Hepatocyte (in vitro differentiated cells): ENCODE results near the gene SRC. TPM values are rescaled to one million over a fixed set of nuclear protein-coding genes. Genes with fewer than 3 reads are reported as not detected.

Experiments
- DNase-seq: peaks from one replicate; pipeline ENCODE4 v3.0.0-alpha.2; 2016; ENCODE audit warnings: low spot score
- H2AFZ ChIP-seq: fragments of 200-600 bp; sonication (generic); 2 replicates; pipeline ENCODE4 v1.6.0; 2016; ENCODE audit warnings: antibody characterized with exemption, mild to moderate bottlenecking
- H3K27ac ChIP-seq: fragments of 200-600 bp; sonication (generic); 2 replicates; pipeline ENCODE4 v1.5.1; 2016; ENCODE audit warnings: mild to moderate bottlenecking
- H3K27me3 ChIP-seq: fragments of 200-600 bp; sonication (generic); 2 replicates; pipeline ENCODE4 v1.6.1; 2016
- H3K36me3 ChIP-seq: fragments of 200-600 bp; sonication (generic); replicated peaks from 2 replicates; pipeline ENCODE4 v1.5.1; 2016; ENCODE audit warnings: low read depth; ENCODE audit not compliant: insufficient read depth
- H3K4me1 ChIP-seq: fragments of 200-600 bp; sonication (generic); 2 replicates; pipeline ENCODE4 v1.5.1; 2016; ENCODE audit warnings: mild to moderate bottlenecking, moderate library complexity; ENCODE audit not compliant: insufficient read depth
- H3K4me2 ChIP-seq: fragments of 200-600 bp; sonication (generic); 2 replicates; pipeline ENCODE4 v1.6.0; 2016
- H3K4me3 ChIP-seq: fragments of 200-600 bp; sonication (generic); 2 replicates; pipeline ENCODE4 v1.5.1; 2016; ENCODE audit warnings: mild to moderate bottlenecking
- H3K79me2 ChIP-seq: fragments of 200-600 bp; sonication (generic); 2 replicates; pipeline ENCODE4 v1.6.0; 2017; ENCODE audit warnings: mild to moderate bottlenecking
- H3K9me2 ChIP-seq: fragments of 200-600 bp; sonication (generic); replicated peaks from 2 replicates; pipeline ENCODE4 v1.6.0; 2017; ENCODE audit warnings: mild to moderate bottlenecking; ENCODE audit not compliant: insufficient read depth
- H3K9me3 ChIP-seq: fragments of 200-600 bp; sonication (generic); 2 replicates; pipeline ENCODE4 v1.5.1; 2016; ENCODE audit warnings: low read depth, mild to moderate bottlenecking
- H4K20me1 ChIP-seq: fragments of 200-600 bp; sonication (generic); 2 replicates; pipeline ENCODE4 v1.6.0; 2016; ENCODE audit warnings: mild to moderate bottlenecking; ENCODE audit not compliant: insufficient read depth, poor library complexity, severe bottlenecking
- EZH2 ChIP-seq: fragments of 200-600 bp; sonication (generic); IDR thresholded peaks from 2 replicates; pipeline ENCODE4 v1.6.1; 2016; ENCODE audit warnings: antibody characterized with exemption, mild to moderate bottlenecking, borderline replicate concordance
- EZH2phosphoT487 ChIP-seq: fragments of 200-600 bp; sonication (generic); IDR thresholded peaks from one replicate; pipeline ENCODE4 v1.6.1; 2018; ENCODE audit warnings: antibody characterized with exemption, mild to moderate bottlenecking, low read depth, moderate library complexity; ENCODE audit not compliant: unreplicated experiment, severe bottlenecking
- WGBS: methylation state at CpG from one replicate; pipeline ENCODE4 v1.1.6; 2016; ENCODE audit warnings: low lambda C conversion rate; ENCODE audit errors: missing lambda C conversion rate; 5-methylcytosine and 5-hydroxymethylcytosine counted together
- polyA plus RNA-seq: library from polyadenylated mRNA; unstranded; fragments of >200 nt; fragmentation: Nextera tagmentation; extraction: Ambion mirVana; gene quantifications from 2 replicates; pipeline ENCODE4 v1.2.1, GENCODE V29; 2016
- total RNA-seq: library from RNA; depleted of rRNA; stranded (reverse); fragments of >200 nt; gene quantifications from 2 replicates; pipeline ENCODE4 v1.2.3, GENCODE V29; 2014
- TF ChIP-seq, protein P1 (sequence below): fragments of 200-600 bp; sonication (generic); IDR thresholded peaks from 2 replicates; pipeline ENCODE4 v1.5.1; 2016; ENCODE audit warnings: antibody characterized with exemption, mild to moderate bottlenecking; ENCODE audit not compliant: poor library complexity

The SRC gene
- total and polyA plus RNA-seq, 2 experiments from 2014 or later = 55.1 to 69.8 TPM

DNA sequence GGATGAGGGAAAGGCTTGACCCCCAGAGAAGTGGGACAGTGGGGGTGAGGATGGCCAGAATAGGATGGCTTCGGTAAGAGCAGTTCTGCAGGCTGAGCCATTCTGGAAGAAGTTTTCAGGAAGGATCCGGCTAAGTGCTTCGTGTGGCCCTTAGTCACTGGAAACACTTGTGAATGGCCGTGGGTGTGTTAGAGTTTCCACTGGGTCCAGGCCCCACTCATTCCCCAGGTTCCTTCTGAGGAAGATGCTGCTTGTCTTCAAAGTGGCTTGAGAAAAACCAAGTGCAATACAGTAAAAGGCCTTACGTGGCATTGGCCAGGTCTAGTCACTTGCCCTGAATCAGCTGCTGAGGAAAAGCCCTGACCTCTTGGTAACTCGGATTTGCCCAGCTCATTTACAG, 28.6 kb upstream of the SRC start:
- Histone ChIP-seq H3K4me3 (no peak overlapping the region), H2AFZ (no peak overlapping the region), H3K9me2 (no peaks in the 10 kb centered on the region), H4K20me1 (no peaks in the 10 kb centered on the region), H3K27me3 (no peaks in the 10 kb centered on the region), H3K36me3 (no peaks in the 10 kb centered on the region), H3K79me2 (peaks cover 15% of the 10 kb centered on the region), H3K27ac (peak overlapping the region; percentile 39), H3K9me3 (no peaks in the 10 kb centered on the region), H3K4me1 (peaks cover 37% of the 10 kb centered on the region), H3K4me2 (no peak overlapping the region)
- TF ChIP-seq EZH2phosphoT487 = no peak
- TF ChIP-seq EZH2 = no peak
- TF ChIP-seq, protein P1, sequence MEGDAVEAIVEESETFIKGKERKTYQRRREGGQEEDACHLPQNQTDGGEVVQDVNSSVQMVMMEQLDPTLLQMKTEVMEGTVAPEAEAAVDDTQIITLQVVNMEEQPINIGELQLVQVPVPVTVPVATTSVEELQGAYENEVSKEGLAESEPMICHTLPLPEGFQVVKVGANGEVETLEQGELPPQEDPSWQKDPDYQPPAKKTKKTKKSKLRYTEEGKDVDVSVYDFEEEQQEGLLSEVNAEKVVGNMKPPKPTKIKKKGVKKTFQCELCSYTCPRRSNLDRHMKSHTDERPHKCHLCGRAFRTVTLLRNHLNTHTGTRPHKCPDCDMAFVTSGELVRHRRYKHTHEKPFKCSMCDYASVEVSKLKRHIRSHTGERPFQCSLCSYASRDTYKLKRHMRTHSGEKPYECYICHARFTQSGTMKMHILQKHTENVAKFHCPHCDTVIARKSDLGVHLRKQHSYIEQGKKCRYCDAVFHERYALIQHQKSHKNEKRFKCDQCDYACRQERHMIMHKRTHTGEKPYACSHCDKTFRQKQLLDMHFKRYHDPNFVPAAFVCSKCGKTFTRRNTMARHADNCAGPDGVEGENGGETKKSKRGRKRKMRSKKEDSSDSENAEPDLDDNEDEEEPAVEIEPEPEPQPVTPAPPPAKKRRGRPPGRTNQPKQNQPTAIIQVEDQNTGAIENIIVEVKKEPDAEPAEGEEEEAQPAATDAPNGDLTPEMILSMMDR = no peak
- DNase-seq = no peak
- 85% methylated on average over 6 of the region's 6 CpGs for WGBS

DNA sequence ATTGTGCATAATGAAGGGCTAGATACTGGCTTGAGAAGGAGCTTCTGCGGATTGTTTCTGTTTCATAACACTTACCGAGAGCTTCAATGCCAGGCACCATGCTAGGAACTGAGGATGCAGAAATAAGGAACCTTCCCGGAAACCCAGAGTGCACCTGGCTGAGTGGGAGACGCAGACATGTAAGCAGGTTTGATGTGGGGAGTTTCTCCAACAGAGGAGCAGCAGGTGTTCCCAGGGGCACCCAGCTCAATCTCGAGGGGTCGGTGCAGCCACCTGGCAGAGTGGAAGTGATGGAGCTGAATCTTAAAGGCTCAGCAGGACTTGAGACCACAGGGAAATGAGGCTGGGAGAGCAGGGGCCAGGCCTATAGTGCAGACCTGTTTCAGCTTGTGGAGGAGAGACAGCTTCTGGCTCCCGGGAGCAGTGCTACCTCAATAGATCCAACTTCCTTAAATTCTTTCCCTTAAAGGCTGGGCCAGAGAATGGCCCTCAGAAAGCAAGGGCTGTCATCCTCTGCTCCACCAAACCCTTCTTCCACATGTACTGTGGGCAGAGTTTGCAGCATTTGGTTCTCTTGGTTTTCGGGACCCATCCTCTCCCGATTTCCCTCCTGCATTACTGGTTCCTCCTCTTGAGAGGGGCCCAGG, 27.8 kb upstream of the SRC start:
- Histone ChIP-seq H3K27me3 (no peaks in the 10 kb centered on the region), H4K20me1 (no peaks in the 10 kb centered on the region), H3K4me2 (no peak overlapping the region), H3K9me3 (no peaks in the 10 kb centered on the region), H3K4me3 (no peak overlapping the region), H3K36me3 (no peaks in the 10 kb centered on the region), H2AFZ (no peak overlapping the region), H3K27ac (peak overlapping the region; percentile 63), H3K4me1 (peaks cover 30% of the 10 kb centered on the region), H3K79me2 (peaks cover 9% of the 10 kb centered on the region), H3K9me2 (no peaks in the 10 kb centered on the region)
- TF ChIP-seq, protein P1 = no peak
- TF ChIP-seq EZH2phosphoT487 (no peak), EZH2 (no peak)
- WGBS = 80% methylated on average over 9 of the region's 9 CpGs
- no peak for DNase-seq

- H3K79me2 ChIP-seq = no peaks in the 10 kb centered on the region
- WGBS = 40% methylated on average over 8 of the region's 8 CpGs
- H2AFZ ChIP-seq = no peak overlapping the region
- H3K9me3 ChIP-seq = no peaks in the 10 kb centered on the region
- H3K36me3 ChIP-seq = no peaks in the 10 kb centered on the region
- H4K20me1 ChIP-seq = no peaks in the 10 kb centered on the region
- no peak overlapping the region for H3K4me3 ChIP-seq
- no peaks in the 10 kb centered on the region for H3K9me2 ChIP-seq
- TF ChIP-seq, protein P1 = no peak
- TF ChIP-seq EZH2 = no peak
- no peak for TF ChIP-seq EZH2phosphoT487
- H3K27me3 ChIP-seq = no peaks in the 10 kb centered on the region
- peak overlapping the region; percentile 63 for H3K27ac ChIP-seq
- peaks cover 22% of the 10 kb centered on the region for H3K4me1 ChIP-seq
- peak overlapping the region; percentile 17 for H3K4me2 ChIP-seq
- DNase-seq = no peak
Measured at GRCh38 chr20:37319151-37319671, 26.7 kb upstream of the SRC start.

GRCh38 chr20:37323985-37324384, 22.0 kb upstream of the SRC start:
- DNase-seq = no peak
- TF ChIP-seq EZH2phosphoT487 (no peak), EZH2 (no peak)
- TF ChIP-seq, protein P1 = no peak
- no peaks in the 10 kb centered on the region for H3K27me3 ChIP-seq
- no peaks in the 10 kb centered on the region for H3K9me2 ChIP-seq
- H2AFZ ChIP-seq = no peak overlapping the region
- no peaks in the 10 kb centered on the region for H3K79me2 ChIP-seq
- H3K27ac ChIP-seq = no peak overlapping the region
- no peaks in the 10 kb centered on the region for H4K20me1 ChIP-seq
- no peak overlapping the region for H3K4me3 ChIP-seq
- H3K4me2 ChIP-seq = no peak overlapping the region
- H3K36me3 ChIP-seq = no peaks in the 10 kb centered on the region
- 74% methylated on average over 2 of the region's 2 CpGs for WGBS
- peaks cover under 1% of the 10 kb centered on the region for H3K4me1 ChIP-seq
- H3K9me3 ChIP-seq = no peaks in the 10 kb centered on the region
